Upper lobe of left lung (tissue), 4 donors: ENCODE measurements around the gene EFCAB9.

Experiments
- CTCF ChIP-seq, 6 experiments: fragments of 450-650 bp in 4 of 6; fragments of 200-600 bp in 2 of 6; sonication (generic) in 2 of 6; IDR thresholded peaks; one replicate each; pipeline ENCODE4 v1.5.1; 2016 to 2019; ENCODE audit warnings: antibody characterized with exemption in 6 of 6
- POLR2A ChIP-seq, 4 donors: fragments of 450-650 bp; IDR thresholded peaks; one replicate each; pipeline ENCODE4 v1.5.1; 2016 to 2017; ENCODE audit warnings: antibody characterized with exemption in 4 of 4, mild to moderate bottlenecking in 2 of 4
- POLR2AphosphoS5 ChIP-seq, 2 donors: sonication (generic); formaldehyde crosslinking; IDR thresholded peaks; one replicate each; pipeline ENCODE4 v1.5.1; 2017; ENCODE audit warnings: antibody characterized with exemption in 2 of 2

GRCh38 chr5:172245703-172246125, 51.7 kb downstream of the EFCAB9 start:
- TF ChIP-seq POLR2A (IDR thresholded peaks at IDR 0.05): no peak
- no peak for TF ChIP-seq POLR2AphosphoS5 (IDR thresholded peaks at IDR 0.05)
- no peak for TF ChIP-seq CTCF (IDR thresholded peaks at IDR 0.05)
